ENCODE results near the gene MIPOL1. TPM values are rescaled to one million over a fixed set of nuclear protein-coding genes. Genes with fewer than 3 reads are reported as not detected.

Gene MIPOL1
- total RNA-seq, 6 experiments from 2014 or later = 6.5 to 7.7 (median 6.8) TPM

GRCh38 chr14:37587131-37587803, 389.5 kb downstream of the MIPOL1 start:
- TF ChIP-seq, protein P1, sequence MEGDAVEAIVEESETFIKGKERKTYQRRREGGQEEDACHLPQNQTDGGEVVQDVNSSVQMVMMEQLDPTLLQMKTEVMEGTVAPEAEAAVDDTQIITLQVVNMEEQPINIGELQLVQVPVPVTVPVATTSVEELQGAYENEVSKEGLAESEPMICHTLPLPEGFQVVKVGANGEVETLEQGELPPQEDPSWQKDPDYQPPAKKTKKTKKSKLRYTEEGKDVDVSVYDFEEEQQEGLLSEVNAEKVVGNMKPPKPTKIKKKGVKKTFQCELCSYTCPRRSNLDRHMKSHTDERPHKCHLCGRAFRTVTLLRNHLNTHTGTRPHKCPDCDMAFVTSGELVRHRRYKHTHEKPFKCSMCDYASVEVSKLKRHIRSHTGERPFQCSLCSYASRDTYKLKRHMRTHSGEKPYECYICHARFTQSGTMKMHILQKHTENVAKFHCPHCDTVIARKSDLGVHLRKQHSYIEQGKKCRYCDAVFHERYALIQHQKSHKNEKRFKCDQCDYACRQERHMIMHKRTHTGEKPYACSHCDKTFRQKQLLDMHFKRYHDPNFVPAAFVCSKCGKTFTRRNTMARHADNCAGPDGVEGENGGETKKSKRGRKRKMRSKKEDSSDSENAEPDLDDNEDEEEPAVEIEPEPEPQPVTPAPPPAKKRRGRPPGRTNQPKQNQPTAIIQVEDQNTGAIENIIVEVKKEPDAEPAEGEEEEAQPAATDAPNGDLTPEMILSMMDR (IDR thresholded peaks at IDR 0.05) = no peak
- H3K36me3 Mint-ChIP-seq (ENCODE audit: low read depth) = peaks cover 28% of the 10 kb centered on the region; the same call in 1 of the 2 replicates

GRCh38 chr14:37587881-37588666, 390.3 kb downstream of the MIPOL1 start:
- Mint-ChIP-seq H3K4me3 (peak overlapping the region; percentile 78; the same call in 1 of the 2 replicates), H3K9me3 (no peaks in the 10 kb centered on the region), H3K27me3 (ENCODE audit: insufficient read depth) (peaks cover 65% of the 10 kb centered on the region), H3K36me3 (ENCODE audit: low read depth) (peaks cover 31% of the 10 kb centered on the region; the same call in 1 of the 2 replicates), H3K4me1 (ENCODE audit: low read depth) (peaks cover 39% of the 10 kb centered on the region; the same call in 1 of the 2 replicates), H3K27ac (no peak overlapping the region; the same call in 1 of the 2 replicates)
- DNase-seq = no peak
- TF ChIP-seq, protein P1 (IDR thresholded peaks at IDR 0.05) = no peak

More at GRCh38 chr14:37587131-37587803, 389.5 kb downstream of the MIPOL1 start:
- no peaks in the 10 kb centered on the region for H3K9me3 Mint-ChIP-seq
- peaks cover 60% of the 10 kb centered on the region for H3K27me3 Mint-ChIP-seq (ENCODE audit: insufficient read depth)
- H3K4me1 Mint-ChIP-seq (ENCODE audit: low read depth) = peaks cover 34% of the 10 kb centered on the region; the same call in 1 of the 2 replicates
- H3K27ac Mint-ChIP-seq = no peak overlapping the region
- no peak for DNase-seq
- H3K4me3 Mint-ChIP-seq = peak overlapping the region; percentile 78; the same call in 1 of the 2 replicates

- H3K4me1 Mint-ChIP-seq (ENCODE audit: low read depth) = peaks cover 41% of the 10 kb centered on the region
- TF ChIP-seq, protein P1 (IDR thresholded peaks at IDR 0.05) = no peak
- peaks cover 31% of the 10 kb centered on the region; the same call in 1 of the 2 replicates for H3K36me3 Mint-ChIP-seq (ENCODE audit: low read depth)
- no peak overlapping the region; the same call in 1 of the 2 replicates for H3K27ac Mint-ChIP-seq
- no peaks in the 10 kb centered on the region for H3K9me3 Mint-ChIP-seq
- peaks cover 63% of the 10 kb centered on the region for H3K27me3 Mint-ChIP-seq (ENCODE audit: insufficient read depth)
- peak overlapping the region; percentile 78; the same call in 1 of the 2 replicates for H3K4me3 Mint-ChIP-seq
- DNase-seq = no peak
Observed at GRCh38 chr14:37588667-37588955, 390.9 kb downstream of the MIPOL1 start.

DNA sequence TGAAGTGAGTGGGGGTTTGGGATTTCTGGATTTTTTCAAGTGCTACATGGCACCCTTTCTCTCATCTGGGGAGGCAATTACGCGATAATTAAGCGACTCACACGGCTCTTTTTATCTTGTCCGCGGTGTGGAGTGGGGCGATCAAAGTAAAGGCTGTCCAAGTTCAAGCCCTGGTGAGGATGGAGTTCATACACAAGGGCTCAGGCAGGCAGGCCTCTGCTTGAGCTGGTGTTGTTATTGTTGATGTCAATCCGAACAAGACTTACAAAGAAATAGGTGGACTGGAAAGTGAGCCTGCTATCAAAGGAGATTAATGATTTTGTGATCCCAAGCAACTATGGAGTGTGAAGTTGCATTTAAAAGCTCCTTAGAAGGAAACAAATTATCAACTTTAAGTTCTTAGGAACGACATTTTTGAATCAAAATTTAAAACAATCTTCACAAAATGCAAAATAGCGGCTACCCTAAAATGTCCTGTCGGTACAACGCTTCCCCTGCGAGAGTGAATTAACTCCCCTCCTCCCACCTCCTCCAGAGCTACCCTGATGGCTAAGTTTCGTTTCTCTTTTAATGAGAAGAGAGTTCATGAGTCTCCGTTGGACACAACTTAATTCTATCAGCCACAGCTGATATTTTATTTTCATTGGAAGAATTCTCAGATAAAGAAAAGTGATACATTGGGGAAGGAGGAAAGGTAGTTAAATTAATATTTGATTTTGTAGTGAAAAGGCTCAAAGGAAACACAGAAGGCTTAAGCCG, 391.4 kb downstream of the MIPOL1 start:
- Mint-ChIP-seq H3K36me3 (ENCODE audit: low read depth) (peaks cover 31% of the 10 kb centered on the region; the same call in 1 of the 2 replicates), H3K27me3 (ENCODE audit: insufficient read depth) (peaks cover 60% of the 10 kb centered on the region), H3K27ac (peak overlapping the region; percentile 30; the same call in 1 of the 2 replicates), H3K9me3 (no peaks in the 10 kb centered on the region), H3K4me3 (peak overlapping the region; percentile 78; the same call in 1 of the 2 replicates), H3K4me1 (ENCODE audit: low read depth) (peaks cover 47% of the 10 kb centered on the region)
- TF ChIP-seq, protein P1 (IDR thresholded peaks at IDR 0.05) = no peak
- DNase-seq = no peak

- no peaks in the 10 kb centered on the region for H3K9me3 Mint-ChIP-seq
- TF ChIP-seq, protein P1 (IDR thresholded peaks at IDR 0.05) = no peak
- H3K4me1 Mint-ChIP-seq (ENCODE audit: low read depth) = peaks cover 50% of the 10 kb centered on the region
- no peak for DNase-seq
- peaks cover 56% of the 10 kb centered on the region for H3K27me3 Mint-ChIP-seq (ENCODE audit: insufficient read depth)
- H3K27ac Mint-ChIP-seq = no peak overlapping the region
- peaks cover 31% of the 10 kb centered on the region; the same call in 1 of the 2 replicates for H3K36me3 Mint-ChIP-seq (ENCODE audit: low read depth)
- peak overlapping the region; percentile 78; the same call in 1 of the 2 replicates for H3K4me3 Mint-ChIP-seq
Observed at GRCh38 chr14:37589715-37590427, 392.1 kb downstream of the MIPOL1 start.

Data from HFFc6 (cell line).